WTC11 (cell line): Measurements from ENCODE around the gene ZXDC. TPM values are rescaled to one million over a fixed set of nuclear protein-coding genes. Genes with fewer than 3 reads are reported as not detected.

Source experiments
- ATAC-seq: fragments of 200-7000 bp; cut with Tn5 transposase; 2 replicates; pipeline ENCODE4 v1.10.0; 2021; ENCODE audit warnings: mild to moderate bottlenecking, moderate library complexity
- CTCF ChIA-PET: fragments of 300-600 bp; sonication (Branson Sonifier 250); formaldehyde crosslinking; loops from one replicate; lab custom pipeline; 2021; ENCODE audit warnings: antibody characterized with exemption; lab: Charles Lee
- POLR2A ChIA-PET: fragments of 350-600 bp; sonication (Branson Sonifier 250); formaldehyde crosslinking; loops from one replicate; lab custom pipeline; 2021; ENCODE audit warnings: antibody characterized with exemption; lab: Charles Lee
- DNase-seq: peaks from one replicate; pipeline ENCODE4 v3.0.0; 2021; ENCODE audit warnings: low spot score
- H3K27ac Mint-ChIP-seq: 2 replicates; pipeline ENCODE4 v1.8.0; 2021; ENCODE audit warnings: mixed read lengths
- H3K27me3 Mint-ChIP-seq: 2 replicates; pipeline ENCODE4 v1.8.0; 2021; ENCODE audit warnings: low read depth, mild to moderate bottlenecking, moderate library complexity, mixed read lengths
- H3K36me3 Mint-ChIP-seq: 2 replicates; pipeline ENCODE4 v1.8.0; 2021; ENCODE audit warnings: mixed read lengths
- H3K4me1 Mint-ChIP-seq: 2 replicates; pipeline ENCODE4 v1.8.0; 2022; ENCODE audit warnings: mixed read lengths
- H3K4me3 Mint-ChIP-seq: 2 replicates; pipeline ENCODE4 v1.8.0; 2021; ENCODE audit warnings: mild to moderate bottlenecking, moderate library complexity, mixed read lengths
- H3K9me3 Mint-ChIP-seq: 2 replicates; pipeline ENCODE4 v1.8.0; 2021; ENCODE audit warnings: mixed read lengths
- ATF1 ChIP-seq: sonication (generic); formaldehyde crosslinking; IDR thresholded peaks from 2 replicates; pipeline ENCODE4 v1.8.1; 2023; ENCODE audit warnings: mild to moderate bottlenecking, moderate library complexity, missing genetic modification reagents
- ELF4 ChIP-seq: sonication (generic); formaldehyde crosslinking; IDR thresholded peaks from 2 replicates; pipeline ENCODE4 v1.8.1; 2022; ENCODE audit warnings: low read depth, mild to moderate bottlenecking, moderate library complexity, missing genetic modification reagents
- ETV6 ChIP-seq: sonication (generic); formaldehyde crosslinking; IDR thresholded peaks from 2 replicates; pipeline ENCODE4 v1.8.1; 2022; ENCODE audit warnings: mild to moderate bottlenecking, missing genetic modification reagents
- FOXP1 ChIP-seq: sonication (generic); formaldehyde crosslinking; IDR thresholded peaks from 2 replicates; pipeline ENCODE4 v1.8.0; 2022; ENCODE audit warnings: missing genetic modification reagents, mild to moderate bottlenecking, moderate library complexity, borderline replicate concordance
- JAZF1 ChIP-seq: fragments of 250-450 bp; sonication (Bioruptor Pico); IDR thresholded peaks from 2 replicates; pipeline ENCODE4 v1.9.0; 2021; ENCODE audit warnings: moderate library complexity, mild to moderate bottlenecking, inconsistent platforms
- NR1H2 ChIP-seq: sonication (generic); formaldehyde crosslinking; IDR thresholded peaks from 2 replicates; pipeline ENCODE4 v1.9.0; 2021; ENCODE audit warnings: mild to moderate bottlenecking, moderate library complexity, missing genetic modification reagents
- NR2C2 ChIP-seq: sonication (generic); formaldehyde crosslinking; IDR thresholded peaks from 2 replicates; pipeline ENCODE4 v1.8.0; 2022; ENCODE audit warnings: mild to moderate bottlenecking, missing genetic modification reagents
- NR3C1 ChIP-seq: sonication (generic); formaldehyde crosslinking; conservative IDR thresholded peaks from 2 replicates; pipeline ENCODE4 v1.8.1; 2023; ENCODE audit warnings: low read depth, mild to moderate bottlenecking, missing genetic modification reagents
- OVOL2 ChIP-seq: fragments of 250-450 bp; sonication (Bioruptor Pico); IDR thresholded peaks from 2 replicates; pipeline ENCODE4 v1.9.0; 2021; ENCODE audit warnings: mild to moderate bottlenecking, borderline replicate concordance
- PRRX2 ChIP-seq: fragments of 250-450 bp; sonication (Bioruptor Pico); IDR thresholded peaks from 2 replicates; pipeline ENCODE4 v1.8.0; 2021; ENCODE audit warnings: mild to moderate bottlenecking
- TCF7 ChIP-seq: sonication (generic); formaldehyde crosslinking; IDR thresholded peaks from 2 replicates; pipeline ENCODE4 v1.8.0; 2022; ENCODE audit warnings: mild to moderate bottlenecking, low read depth, missing genetic modification reagents, moderate library complexity
- TP53 ChIP-seq: sonication (generic); formaldehyde crosslinking; IDR thresholded peaks from 2 replicates; pipeline ENCODE4 v1.8.1; 2023; ENCODE audit warnings: mild to moderate bottlenecking, missing genetic modification reagents
- ZBTB21 ChIP-seq: sonication (generic); formaldehyde crosslinking; IDR thresholded peaks from 2 replicates; pipeline ENCODE4 v1.8.1; 2023; ENCODE audit warnings: mild to moderate bottlenecking, missing genetic modification reagents, borderline replicate concordance
- ZNF138 ChIP-seq: sonication (generic); formaldehyde crosslinking; conservative IDR thresholded peaks from 2 replicates; pipeline ENCODE4 v1.8.1; 2022; ENCODE audit warnings: mild to moderate bottlenecking, moderate library complexity, missing genetic modification reagents
- ZNF317 ChIP-seq: sonication (generic); formaldehyde crosslinking; IDR thresholded peaks from 2 replicates; pipeline ENCODE4 v1.8.1; 2023; ENCODE audit warnings: low read depth, mild to moderate bottlenecking, moderate library complexity, missing genetic modification reagents, borderline replicate concordance
- ZNF416 ChIP-seq: fragments of 250-450 bp; sonication (Bioruptor Pico); IDR thresholded peaks from 2 replicates; pipeline ENCODE4 v1.9.0; 2021; ENCODE audit warnings: mild to moderate bottlenecking, inconsistent platforms
- ZNF423 ChIP-seq: fragments of 250-450 bp; sonication (Bioruptor Pico); IDR thresholded peaks from 2 replicates; pipeline ENCODE4 v2.1.2; 2022; ENCODE audit warnings: mild to moderate bottlenecking, moderate library complexity
- total RNA-seq: library from RNA; stranded (reverse); gene quantifications from 3 replicates; pipeline ENCODE4 v1.2.3, GENCODE V29; 2021
- TF ChIP-seq, protein P1 (sequence below): sonication (generic); formaldehyde crosslinking; IDR thresholded peaks from 2 replicates; pipeline ENCODE4 v1.8.1; 2022; ENCODE audit warnings: mild to moderate bottlenecking, moderate library complexity, missing genetic modification reagents
- TF ChIP-seq, protein P2 (sequence below): sonication (generic); formaldehyde crosslinking; IDR thresholded peaks from 2 replicates; pipeline ENCODE4 v1.8.1; 2023; ENCODE audit warnings: mild to moderate bottlenecking, moderate library complexity, missing genetic modification reagents
- TF ChIP-seq, protein P3 (sequence below): sonication (generic); formaldehyde crosslinking; conservative IDR thresholded peaks from 2 replicates; pipeline ENCODE4 v1.8.1; 2022; ENCODE audit warnings: mild to moderate bottlenecking, missing genetic modification reagents
- TF ChIP-seq, protein P4 (sequence below): fragments of 200-600 bp; IDR thresholded peaks from 2 replicates; pipeline ENCODE4 v1.8.0; 2022; ENCODE audit warnings: antibody characterized with exemption
- TF ChIP-seq, protein P5 (sequence below): sonication (generic); formaldehyde crosslinking; IDR thresholded peaks from 2 replicates; pipeline ENCODE4 v1.8.0; 2022; ENCODE audit warnings: mild to moderate bottlenecking, missing genetic modification reagents
- TF ChIP-seq, protein P6 (sequence below): sonication (generic); formaldehyde crosslinking; IDR thresholded peaks from 2 replicates; pipeline ENCODE4 v1.8.0; 2023; ENCODE audit warnings: mild to moderate bottlenecking, missing genetic modification reagents
- TF ChIP-seq, protein P7 (sequence below): sonication (generic); formaldehyde crosslinking; IDR thresholded peaks from 2 replicates; pipeline ENCODE4 v1.8.0; 2022; ENCODE audit warnings: mild to moderate bottlenecking, missing genetic modification reagents
- TF ChIP-seq, protein P8 (sequence below): sonication (generic); formaldehyde crosslinking; IDR thresholded peaks from 2 replicates; pipeline ENCODE4 v1.8.0; 2023; ENCODE audit warnings: missing genetic modification reagents

Gene ZXDC
- total RNA-seq, 1 experiment from 2014 or later, result 34.7 TPM

DNA sequence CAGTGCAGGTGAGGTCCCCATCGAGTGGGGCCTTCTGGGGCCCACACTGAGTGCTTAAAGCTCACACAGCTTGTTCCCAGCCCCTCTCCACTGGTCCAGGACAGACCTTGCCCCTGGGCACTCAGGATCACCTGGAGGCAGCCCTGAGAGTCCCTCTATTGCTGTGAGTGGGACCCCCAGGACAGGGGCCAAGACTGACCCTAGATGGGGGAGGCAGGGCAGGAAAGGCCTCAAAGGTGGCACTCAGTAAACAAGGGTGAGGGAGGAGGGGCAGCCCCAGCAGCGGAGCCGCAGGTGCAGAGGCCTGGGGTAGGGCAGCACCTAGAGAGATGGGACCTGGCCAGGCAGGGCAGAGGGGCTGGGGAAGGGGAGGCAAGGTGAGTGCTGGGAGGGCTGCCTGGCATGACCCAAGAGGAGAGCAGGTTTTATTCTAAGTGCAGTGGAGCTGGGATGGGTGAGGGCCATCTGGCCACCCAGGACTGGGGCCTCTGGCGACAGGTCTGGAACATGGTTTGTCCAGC lies 53.1 kb downstream of the ZXDC start:
- H3K27me3 Mint-ChIP-seq, result peaks cover 4% of the 10 kb centered on the region
- CTCF ChIA-PET, result no interaction called here
- POLR2A ChIA-PET, result no interaction called here
- TF ChIP-seq NR3C1 (CRISPR knock-in tag) (no peak), ATF1 (no peak), TCF7 (CRISPR knock-in tag) (no peak), JAZF1 (no peak), ZNF416 (CRISPR knock-in tag) (no peak), ZNF423 (CRISPR knock-in tag) (no peak), ZNF138 (no peak), ETV6 (no peak), TP53 (no peak), ZNF317 (no peak), PRRX2 (no peak), ZBTB21 (CRISPR knock-in tag) (no peak), NR1H2 (CRISPR knock-in tag) (no peak)
- TF ChIP-seq, protein P1, sequence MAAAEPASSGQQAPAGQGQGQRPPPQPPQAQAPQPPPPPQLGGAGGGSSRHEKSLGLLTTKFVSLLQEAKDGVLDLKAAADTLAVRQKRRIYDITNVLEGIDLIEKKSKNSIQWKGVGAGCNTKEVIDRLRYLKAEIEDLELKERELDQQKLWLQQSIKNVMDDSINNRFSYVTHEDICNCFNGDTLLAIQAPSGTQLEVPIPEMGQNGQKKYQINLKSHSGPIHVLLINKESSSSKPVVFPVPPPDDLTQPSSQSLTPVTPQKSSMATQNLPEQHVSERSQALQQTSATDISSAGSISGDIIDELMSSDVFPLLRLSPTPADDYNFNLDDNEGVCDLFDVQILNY (CRISPR knock-in tag), result no peak
- TF ChIP-seq, protein P2, sequence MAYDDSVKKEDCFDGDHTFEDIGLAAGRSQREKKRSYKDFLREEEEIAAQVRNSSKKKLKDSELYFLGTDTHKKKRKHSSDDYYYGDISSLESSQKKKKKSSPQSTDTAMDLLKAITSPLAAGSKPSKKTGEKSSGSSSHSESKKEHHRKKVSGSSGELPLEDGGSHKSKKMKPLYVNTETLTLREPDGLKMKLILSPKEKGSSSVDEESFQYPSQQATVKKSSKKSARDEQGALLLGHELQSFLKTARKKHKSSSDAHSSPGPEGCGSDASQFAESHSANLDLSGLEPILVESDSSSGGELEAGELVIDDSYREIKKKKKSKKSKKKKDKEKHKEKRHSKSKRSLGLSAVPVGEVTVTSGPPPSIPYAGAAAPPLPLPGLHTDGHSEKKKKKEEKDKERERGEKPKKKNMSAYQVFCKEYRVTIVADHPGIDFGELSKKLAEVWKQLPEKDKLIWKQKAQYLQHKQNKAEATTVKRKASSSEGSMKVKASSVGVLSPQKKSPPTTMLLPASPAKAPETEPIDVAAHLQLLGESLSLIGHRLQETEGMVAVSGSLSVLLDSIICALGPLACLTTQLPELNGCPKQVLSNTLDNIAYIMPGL, result no peak
- TF ChIP-seq, protein P3, sequence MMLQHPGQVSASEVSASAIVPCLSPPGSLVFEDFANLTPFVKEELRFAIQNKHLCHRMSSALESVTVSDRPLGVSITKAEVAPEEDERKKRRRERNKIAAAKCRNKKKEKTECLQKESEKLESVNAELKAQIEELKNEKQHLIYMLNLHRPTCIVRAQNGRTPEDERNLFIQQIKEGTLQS (CRISPR knock-in tag), result no peak
- TF ChIP-seq, protein P4, sequence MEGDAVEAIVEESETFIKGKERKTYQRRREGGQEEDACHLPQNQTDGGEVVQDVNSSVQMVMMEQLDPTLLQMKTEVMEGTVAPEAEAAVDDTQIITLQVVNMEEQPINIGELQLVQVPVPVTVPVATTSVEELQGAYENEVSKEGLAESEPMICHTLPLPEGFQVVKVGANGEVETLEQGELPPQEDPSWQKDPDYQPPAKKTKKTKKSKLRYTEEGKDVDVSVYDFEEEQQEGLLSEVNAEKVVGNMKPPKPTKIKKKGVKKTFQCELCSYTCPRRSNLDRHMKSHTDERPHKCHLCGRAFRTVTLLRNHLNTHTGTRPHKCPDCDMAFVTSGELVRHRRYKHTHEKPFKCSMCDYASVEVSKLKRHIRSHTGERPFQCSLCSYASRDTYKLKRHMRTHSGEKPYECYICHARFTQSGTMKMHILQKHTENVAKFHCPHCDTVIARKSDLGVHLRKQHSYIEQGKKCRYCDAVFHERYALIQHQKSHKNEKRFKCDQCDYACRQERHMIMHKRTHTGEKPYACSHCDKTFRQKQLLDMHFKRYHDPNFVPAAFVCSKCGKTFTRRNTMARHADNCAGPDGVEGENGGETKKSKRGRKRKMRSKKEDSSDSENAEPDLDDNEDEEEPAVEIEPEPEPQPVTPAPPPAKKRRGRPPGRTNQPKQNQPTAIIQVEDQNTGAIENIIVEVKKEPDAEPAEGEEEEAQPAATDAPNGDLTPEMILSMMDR, result no peak
- TF ChIP-seq, protein P5, sequence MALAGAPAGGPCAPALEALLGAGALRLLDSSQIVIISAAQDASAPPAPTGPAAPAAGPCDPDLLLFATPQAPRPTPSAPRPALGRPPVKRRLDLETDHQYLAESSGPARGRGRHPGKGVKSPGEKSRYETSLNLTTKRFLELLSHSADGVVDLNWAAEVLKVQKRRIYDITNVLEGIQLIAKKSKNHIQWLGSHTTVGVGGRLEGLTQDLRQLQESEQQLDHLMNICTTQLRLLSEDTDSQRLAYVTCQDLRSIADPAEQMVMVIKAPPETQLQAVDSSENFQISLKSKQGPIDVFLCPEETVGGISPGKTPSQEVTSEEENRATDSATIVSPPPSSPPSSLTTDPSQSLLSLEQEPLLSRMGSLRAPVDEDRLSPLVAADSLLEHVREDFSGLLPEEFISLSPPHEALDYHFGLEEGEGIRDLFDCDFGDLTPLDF (CRISPR knock-in tag), result no peak
- H3K9me3 Mint-ChIP-seq, result peaks cover 21% of the 10 kb centered on the region
- H3K4me3 Mint-ChIP-seq, result no peak overlapping the region
- H3K27ac Mint-ChIP-seq, result no peak overlapping the region
- ATAC-seq (no peak), DNase-seq (no peak)
- peaks cover 19% of the 10 kb centered on the region for H3K36me3 Mint-ChIP-seq
- H3K4me1 Mint-ChIP-seq, result peaks cover 23% of the 10 kb centered on the region

DNA sequence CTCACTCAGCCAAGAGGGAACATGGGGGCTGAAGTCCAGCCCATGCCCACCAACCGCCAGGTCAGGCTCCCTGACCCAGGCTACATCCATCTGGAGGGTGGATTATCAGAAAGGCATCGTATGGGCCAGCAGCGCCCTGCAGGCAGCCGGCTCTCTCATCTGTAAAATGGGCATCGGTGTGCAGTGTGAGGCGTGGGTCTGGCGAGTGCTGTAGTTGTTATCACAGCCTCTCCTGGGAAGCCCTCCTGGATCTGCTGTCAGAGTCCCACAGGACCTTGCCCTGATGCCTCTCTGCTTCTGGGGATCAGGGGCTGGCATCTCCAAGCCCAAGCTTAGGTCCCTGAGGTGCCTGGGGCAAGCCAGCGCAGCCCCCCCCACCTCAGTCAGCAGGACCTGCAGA lies 53.6 kb downstream of the ZXDC start:
- ATAC-seq (no peak), DNase-seq (no peak)
- peaks cover 16% of the 10 kb centered on the region for H3K36me3 Mint-ChIP-seq
- CTCF ChIA-PET, result no interaction called here
- POLR2A ChIA-PET, result no interaction called here
- peaks cover 4% of the 10 kb centered on the region for H3K27me3 Mint-ChIP-seq
- peaks cover 23% of the 10 kb centered on the region for H3K4me1 Mint-ChIP-seq
- H3K9me3 Mint-ChIP-seq, result peaks cover 21% of the 10 kb centered on the region
- H3K27ac Mint-ChIP-seq, result no peak overlapping the region
- no peak overlapping the region for H3K4me3 Mint-ChIP-seq
- TF ChIP-seq, protein P6, sequence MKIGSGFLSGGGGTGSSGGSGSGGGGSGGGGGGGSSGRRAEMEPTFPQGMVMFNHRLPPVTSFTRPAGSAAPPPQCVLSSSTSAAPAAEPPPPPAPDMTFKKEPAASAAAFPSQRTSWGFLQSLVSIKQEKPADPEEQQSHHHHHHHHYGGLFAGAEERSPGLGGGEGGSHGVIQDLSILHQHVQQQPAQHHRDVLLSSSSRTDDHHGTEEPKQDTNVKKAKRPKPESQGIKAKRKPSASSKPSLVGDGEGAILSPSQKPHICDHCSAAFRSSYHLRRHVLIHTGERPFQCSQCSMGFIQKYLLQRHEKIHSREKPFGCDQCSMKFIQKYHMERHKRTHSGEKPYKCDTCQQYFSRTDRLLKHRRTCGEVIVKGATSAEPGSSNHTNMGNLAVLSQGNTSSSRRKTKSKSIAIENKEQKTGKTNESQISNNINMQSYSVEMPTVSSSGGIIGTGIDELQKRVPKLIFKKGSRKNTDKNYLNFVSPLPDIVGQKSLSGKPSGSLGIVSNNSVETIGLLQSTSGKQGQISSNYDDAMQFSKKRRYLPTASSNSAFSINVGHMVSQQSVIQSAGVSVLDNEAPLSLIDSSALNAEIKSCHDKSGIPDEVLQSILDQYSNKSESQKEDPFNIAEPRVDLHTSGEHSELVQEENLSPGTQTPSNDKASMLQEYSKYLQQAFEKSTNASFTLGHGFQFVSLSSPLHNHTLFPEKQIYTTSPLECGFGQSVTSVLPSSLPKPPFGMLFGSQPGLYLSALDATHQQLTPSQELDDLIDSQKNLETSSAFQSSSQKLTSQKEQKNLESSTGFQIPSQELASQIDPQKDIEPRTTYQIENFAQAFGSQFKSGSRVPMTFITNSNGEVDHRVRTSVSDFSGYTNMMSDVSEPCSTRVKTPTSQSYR (CRISPR knock-in tag), result no peak
- TF ChIP-seq OVOL2 (CRISPR knock-in tag) (no peak), ELF4 (CRISPR knock-in tag) (no peak), NR2C2 (CRISPR knock-in tag) (no peak), FOXP1 (CRISPR knock-in tag) (no peak)
- TF ChIP-seq, protein P5 (CRISPR knock-in tag), result no peak
- TF ChIP-seq, protein P7, sequence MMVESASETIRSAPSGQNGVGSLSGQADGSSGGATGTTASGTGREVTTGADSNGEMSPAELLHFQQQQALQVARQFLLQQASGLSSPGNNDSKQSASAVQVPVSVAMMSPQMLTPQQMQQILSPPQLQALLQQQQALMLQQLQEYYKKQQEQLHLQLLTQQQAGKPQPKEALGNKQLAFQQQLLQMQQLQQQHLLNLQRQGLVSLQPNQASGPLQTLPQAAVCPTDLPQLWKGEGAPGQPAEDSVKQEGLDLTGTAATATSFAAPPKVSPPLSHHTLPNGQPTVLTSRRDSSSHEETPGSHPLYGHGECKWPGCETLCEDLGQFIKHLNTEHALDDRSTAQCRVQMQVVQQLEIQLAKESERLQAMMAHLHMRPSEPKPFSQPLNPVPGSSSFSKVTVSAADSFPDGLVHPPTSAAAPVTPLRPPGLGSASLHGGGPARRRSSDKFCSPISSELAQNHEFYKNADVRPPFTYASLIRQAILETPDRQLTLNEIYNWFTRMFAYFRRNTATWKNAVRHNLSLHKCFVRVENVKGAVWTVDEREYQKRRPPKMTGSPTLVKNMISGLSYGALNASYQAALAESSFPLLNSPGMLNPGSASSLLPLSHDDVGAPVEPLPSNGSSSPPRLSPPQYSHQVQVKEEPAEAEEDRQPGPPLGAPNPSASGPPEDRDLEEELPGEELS (CRISPR knock-in tag), result no peak
- TF ChIP-seq, protein P8, sequence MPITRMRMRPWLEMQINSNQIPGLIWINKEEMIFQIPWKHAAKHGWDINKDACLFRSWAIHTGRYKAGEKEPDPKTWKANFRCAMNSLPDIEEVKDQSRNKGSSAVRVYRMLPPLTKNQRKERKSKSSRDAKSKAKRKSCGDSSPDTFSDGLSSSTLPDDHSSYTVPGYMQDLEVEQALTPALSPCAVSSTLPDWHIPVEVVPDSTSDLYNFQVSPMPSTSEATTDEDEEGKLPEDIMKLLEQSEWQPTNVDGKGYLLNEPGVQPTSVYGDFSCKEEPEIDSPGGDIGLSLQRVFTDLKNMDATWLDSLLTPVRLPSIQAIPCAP (CRISPR knock-in tag), result no peak
